Esophagus (tissue), 2 donors: ENCODE data around the gene INSYN2A. TPM values are rescaled to one million over a fixed set of nuclear protein-coding genes. Genes with fewer than 3 reads are reported as not detected.
A peak's percentile ranks its signal among the peaks of the same experiment; 100 is the strongest.

Source experiments
- H3K27ac ChIP-seq, 2 donors: one replicate each; pipeline ENCODE4 v1.5.1; 2013; ENCODE audit warnings: low read depth in 2 of 2, mild to moderate bottlenecking in 2 of 2, inconsistent platforms in 1 of 2, low read length in 1 of 2, moderate library complexity in 1 of 2
- H3K27me3 ChIP-seq, 2 donors: one replicate each; pipeline ENCODE4 v1.6.1; 2013; ENCODE audit warnings: low read length in 2 of 2, control low read depth in 1 of 2, mild to moderate bottlenecking in 1 of 2; ENCODE audit not compliant: insufficient read depth in 2 of 2, control insufficient read depth in 1 of 2
- H3K36me3 ChIP-seq, 2 donors: one replicate each; pipeline ENCODE4 v1.6.1; 2013; ENCODE audit warnings: low read length in 1 of 2; ENCODE audit not compliant: control insufficient read depth in 2 of 2, insufficient read depth in 2 of 2
- H3K4me1 ChIP-seq, 2 donors: one replicate each; pipeline ENCODE4 v1.6.1; 2013; ENCODE audit warnings: low read length in 1 of 2; ENCODE audit not compliant: control insufficient read depth in 2 of 2, insufficient read depth in 2 of 2
- H3K4me3 ChIP-seq, 2 donors: one replicate each; pipeline ENCODE4 v1.5.1; 2013; ENCODE audit warnings: low read length in 2 of 2, mild to moderate bottlenecking in 2 of 2, low read depth in 1 of 2, moderate library complexity in 1 of 2
- H3K9me3 ChIP-seq, 2 donors: one replicate each; pipeline ENCODE4 v1.6.1; 2013; ENCODE audit warnings: mild to moderate bottlenecking in 2 of 2, low read depth in 1 of 2, low read length in 1 of 2, moderate library complexity in 1 of 2; ENCODE audit not compliant: control insufficient read depth in 2 of 2, insufficient read depth in 1 of 2
- WGBS, 2 donors: extraction: QIAGEN DNeasy Blood & Tissue Kit; methylation state at CpG; one replicate each; pipeline ENCODE4 v1.1.7; 2013; 5-methylcytosine and 5-hydroxymethylcytosine counted together
- polyA plus RNA-seq, 2 donors: library from polyadenylated mRNA; stranded (reverse); fragments of 200-250 nt; gene quantifications; one replicate each; pipeline ENCODE4 v1.2.3, GENCODE V29; 2013
- donor health status: healthy with polysubstance abuse.
- donor health status: Bipolar disorder and iron deficiency.

Gene INSYN2A
- polyA plus RNA-seq, 2 donors: not detected

GRCh38 chr10:127198307-127198706 lies 1.9 kb upstream of the INSYN2A start:
- H3K9me3 ChIP-seq: no peaks in the 10 kb centered on the region
- H3K27ac ChIP-seq: no peak overlapping the region
- H3K4me1 ChIP-seq: peaks cover 8 to 12% of the 10 kb centered on the region in 2 donors
- WGBS, 2 donors: 85 to 93% methylated on average over 5 of the region's 5 CpGs
- no peaks in the 10 kb centered on the region for H3K27me3 ChIP-seq
- no peak overlapping the region for H3K4me3 ChIP-seq
- H3K36me3 ChIP-seq: no peaks in the 10 kb centered on the region

GRCh38 chr10:127197154-127197432 lies 702 bp upstream of the INSYN2A start:
- H3K27me3 ChIP-seq: no peaks in the 10 kb centered on the region
- H3K9me3 ChIP-seq: no peaks in the 10 kb centered on the region
- H3K36me3 ChIP-seq: no peaks in the 10 kb centered on the region
- H3K27ac ChIP-seq: no peak overlapping the region
- WGBS, 2 donors: 66 to 74% methylated on average over 5 of the region's 5 CpGs
- H3K4me1 ChIP-seq: peaks cover 8 to 12% of the 10 kb centered on the region in 2 donors
- no peak overlapping the region for H3K4me3 ChIP-seq

GRCh38 chr10:127195571-127196281 lies 665 bp downstream of the INSYN2A start:
- no peak overlapping the region for H3K27ac ChIP-seq
- no peaks in the 10 kb centered on the region for H3K27me3 ChIP-seq
- no peaks in the 10 kb centered on the region for H3K9me3 ChIP-seq
- no peaks in the 10 kb centered on the region for H3K36me3 ChIP-seq
- 1 to 2% methylated on average over 77 to 91 of the region's 91 CpGs for WGBS, 2 donors
- H3K4me1 ChIP-seq: peaks cover 8 to 12% of the 10 kb centered on the region in 2 donors
- peak overlapping the region; percentile 36 to 47 for H3K4me3 ChIP-seq

- Histone ChIP-seq H3K9me3 (no peaks in the 10 kb centered on the region), H3K36me3 (no peaks in the 10 kb centered on the region), H3K4me3 (peak overlapping the region in 1 of 2 donors; percentile 47), H3K27ac (no peak overlapping the region), H3K4me1 (peaks cover 8 to 12% of the 10 kb centered on the region in 2 donors), H3K27me3 (no peaks in the 10 kb centered on the region)
- WGBS, 2 donors: 2 to 5% methylated on average over 28 of the region's 28 CpGs
Observed at GRCh38 chr10:127195041-127195506, 1.3 kb downstream of the INSYN2A start.

- Histone ChIP-seq H3K4me1 (peaks cover 8 to 12% of the 10 kb centered on the region in 2 donors), H3K27me3 (no peaks in the 10 kb centered on the region), H3K36me3 (no peaks in the 10 kb centered on the region), H3K4me3 (no peak overlapping the region), H3K27ac (no peak overlapping the region), H3K9me3 (no peaks in the 10 kb centered on the region)
- 53 to 72% methylated on average over 16 of the region's 16 CpGs for WGBS, 2 donors
Observed at GRCh38 chr10:127194599-127194998, 1.8 kb downstream of the INSYN2A start.

GRCh38 chr10:127194111-127194510 lies 2.3 kb downstream of the INSYN2A start:
- Histone ChIP-seq H3K4me3 (no peak overlapping the region), H3K4me1 (peaks cover 8 to 12% of the 10 kb centered on the region in 2 donors), H3K27me3 (no peaks in the 10 kb centered on the region), H3K9me3 (no peaks in the 10 kb centered on the region), H3K27ac (no peak overlapping the region), H3K36me3 (no peaks in the 10 kb centered on the region)
- WGBS, 2 donors: 81 to 84% methylated on average over 2 of the region's 2 CpGs

GRCh38 chr10:127193125-127193524 lies 3.3 kb downstream of the INSYN2A start:
- WGBS, 2 donors: 76 to 80% methylated on average over 7 of the region's 7 CpGs
- Histone ChIP-seq H3K4me3 (no peak overlapping the region), H3K9me3 (no peaks in the 10 kb centered on the region), H3K27me3 (no peaks in the 10 kb centered on the region), H3K36me3 (peaks cover 0 to 3% of the 10 kb centered on the region in 2 donors), H3K4me1 (peaks cover 8 to 12% of the 10 kb centered on the region in 2 donors), H3K27ac (no peak overlapping the region)

- Histone ChIP-seq H3K27me3 (no peaks in the 10 kb centered on the region), H3K36me3 (peaks cover 0 to 3% of the 10 kb centered on the region in 2 donors), H3K4me3 (no peak overlapping the region), H3K27ac (no peak overlapping the region), H3K9me3 (no peaks in the 10 kb centered on the region), H3K4me1 (peaks cover 2 to 3% of the 10 kb centered on the region in 2 donors)
- WGBS, 2 donors: 71 to 76% methylated on average over 5 of the region's 5 CpGs
Observed at GRCh38 chr10:127190427-127190826, 6.0 kb downstream of the INSYN2A start.

- Histone ChIP-seq H3K36me3 (peaks cover 0 to 3% of the 10 kb centered on the region in 2 donors), H3K27me3 (no peaks in the 10 kb centered on the region), H3K4me3 (no peak overlapping the region), H3K4me1 (no peaks in the 10 kb centered on the region), H3K9me3 (no peaks in the 10 kb centered on the region), H3K27ac (no peak overlapping the region)
Observed at GRCh38 chr10:127189226-127189625, 7.2 kb downstream of the INSYN2A start.

GRCh38 chr10:127186813-127187212 lies 9.6 kb downstream of the INSYN2A start:
- no peaks in the 10 kb centered on the region for H3K27me3 ChIP-seq
- 73 to 75% methylated on average over 7 of the region's 7 CpGs for WGBS, 2 donors
- H3K27ac ChIP-seq: no peak overlapping the region
- peaks cover 2 to 3% of the 10 kb centered on the region in 2 donors for H3K36me3 ChIP-seq
- H3K4me3 ChIP-seq: no peak overlapping the region
- H3K9me3 ChIP-seq: no peaks in the 10 kb centered on the region
- H3K4me1 ChIP-seq: no peaks in the 10 kb centered on the region
